Neural cell (in vitro differentiated cells): Measurements from ENCODE around the gene ARHGAP4. TPM values are rescaled to one million over a fixed set of nuclear protein-coding genes. Genes with fewer than 3 reads are reported as not detected.
A peak's percentile ranks its signal among the peaks of the same experiment; 100 is the strongest.

Experiments
- H2AFZ ChIP-seq: fragments of 200-600, 300-800 bp; sonication (generic), shearing (Covaris generic); 2 replicates; pipeline ENCODE4 v1.6.0; 2014; ENCODE audit warnings: low read depth, mild to moderate bottlenecking, antibody characterized with exemption, low read length, moderate library complexity
- H3F3A ChIP-seq: fragments of 200-600 bp; shearing (Covaris generic); 2 replicates; pipeline ENCODE4 v1.6.1; 2016; ENCODE audit warnings: mild to moderate bottlenecking, moderate library complexity, mixed read lengths, antibody characterized with exemption, low read length; ENCODE audit not compliant: insufficient read depth, poor library complexity, severe bottlenecking
- H3K27ac ChIP-seq: fragments of 200-600, 300-800 bp; sonication (generic), shearing (Covaris generic); 2 replicates; pipeline ENCODE4 v1.5.1; 2014; ENCODE audit warnings: mild to moderate bottlenecking, low read length, moderate library complexity
- H3K27me3 ChIP-seq: fragments of 300-800, 200-600 bp; sonication (generic), shearing (Covaris generic); 2 replicates; pipeline ENCODE4 v1.6.0; 2014; ENCODE audit warnings: mild to moderate bottlenecking, low read depth, low read length, moderate library complexity; ENCODE audit not compliant: insufficient read depth
- H3K36me3 ChIP-seq: fragments of 300-800, 200-600 bp; sonication (generic), shearing (Covaris generic); 2 replicates; pipeline ENCODE4 v1.5.1; 2014; ENCODE audit warnings: mild to moderate bottlenecking, antibody characterized with exemption, low read length, moderate library complexity; ENCODE audit not compliant: insufficient read depth
- H3K4me2 ChIP-seq: fragments of 300-800, 200-600 bp; sonication (generic), shearing (Covaris generic); 2 replicates; pipeline ENCODE4 v1.6.0; 2014; ENCODE audit warnings: mild to moderate bottlenecking, low read length
- H3K4me3 ChIP-seq: fragments of 300-800, 200-600 bp; sonication (generic), shearing (Covaris generic); 2 replicates; pipeline ENCODE4 v1.5.1; 2014; ENCODE audit warnings: mild to moderate bottlenecking, low read length, moderate library complexity
- H3K79me2 ChIP-seq: fragments of 200-600 bp; shearing (Covaris generic); replicated peaks from 2 replicates; pipeline ENCODE4 v1.6.0; 2014; ENCODE audit warnings: mild to moderate bottlenecking, low read length, moderate library complexity; ENCODE audit not compliant: insufficient read depth
- H3K9ac ChIP-seq: fragments of 300-800, 200-600 bp; sonication (generic), shearing (Covaris generic); 2 replicates; pipeline ENCODE4 v1.6.1; 2016; ENCODE audit warnings: mild to moderate bottlenecking, low read length, mixed read lengths
- H3K9me2 ChIP-seq: fragments of 200-600 bp; shearing (Covaris generic); 2 replicates; pipeline ENCODE4 v1.6.1; 2016; ENCODE audit warnings: mild to moderate bottlenecking, low read length, mixed read lengths; ENCODE audit not compliant: insufficient read depth
- H3K9me3 ChIP-seq: fragments of 200-600, 300-800 bp; sonication (generic), shearing (Covaris generic); 2 replicates; pipeline ENCODE4 v1.6.1; 2016; ENCODE audit warnings: mild to moderate bottlenecking, mixed run types, low read length, moderate library complexity, mixed read lengths
- H4K20me1 ChIP-seq: fragments of 200-600 bp; shearing (Covaris generic); 2 replicates; pipeline ENCODE4 v1.6.1; 2016; ENCODE audit warnings: mild to moderate bottlenecking, mixed run types; ENCODE audit not compliant: insufficient read depth
- CTCF ChIP-seq: fragments of 450-650 bp; IDR thresholded peaks from 2 replicates; pipeline ENCODE4 v1.5.1; 2014; ENCODE audit warnings: antibody characterized with exemption, mild to moderate bottlenecking, moderate library complexity; ENCODE audit not compliant: poor library complexity, severe bottlenecking
- EP300 ChIP-seq: fragments of 450-650 bp; conservative IDR thresholded peaks from 2 replicates; pipeline ENCODE4 v1.6.1; 2014; ENCODE audit warnings: antibody characterized with exemption, mild to moderate bottlenecking, moderate library complexity; ENCODE audit not compliant: poor library complexity, severe bottlenecking
- EZH2 ChIP-seq: fragments of 200-600, 300-800 bp; shearing (Covaris generic), sonication (generic); IDR thresholded peaks from 2 replicates; pipeline ENCODE4 v1.6.1; 2014; ENCODE audit warnings: antibody characterized with exemption, low read length, borderline replicate concordance, mild to moderate bottlenecking; ENCODE audit not compliant: insufficient read depth, poor library complexity, severe bottlenecking
- MXI1 ChIP-seq: fragments of 450-650 bp; conservative IDR thresholded peaks from 2 replicates; pipeline ENCODE4 v1.6.1; 2014; ENCODE audit warnings: antibody characterized with exemption, mild to moderate bottlenecking; ENCODE audit not compliant: poor library complexity, severe bottlenecking
- POLR2AphosphoS5 ChIP-seq: IDR thresholded peaks from 2 replicates; pipeline ENCODE4 v1.6.1; 2012
- RAD21 ChIP-seq: fragments of 450-650 bp; conservative IDR thresholded peaks from 2 replicates; pipeline ENCODE4 v1.6.1; 2014; ENCODE audit warnings: antibody characterized with exemption, mild to moderate bottlenecking, moderate library complexity
- REST ChIP-seq: IDR thresholded peaks from 2 replicates; pipeline ENCODE4 v1.6.1; 2012; ENCODE audit warnings: borderline replicate concordance
- SMC3 ChIP-seq: fragments of 450-650 bp; conservative IDR thresholded peaks from 2 replicates; pipeline ENCODE4 v1.6.1; 2014; ENCODE audit warnings: antibody characterized with exemption, mild to moderate bottlenecking, moderate library complexity; ENCODE audit not compliant: poor library complexity
- TAF1 ChIP-seq: IDR thresholded peaks from 2 replicates; pipeline ENCODE4 v1.6.1; 2012; ENCODE audit warnings: low read depth
- polyA plus RNA-seq: library from polyadenylated mRNA; depleted of rRNA; stranded (reverse); fragments of >200 nt; gene quantifications from 2 replicates; pipeline ENCODE4 v1.2.3, GENCODE V29; 2014

Gene ARHGAP4
- polyA plus RNA-seq, 1 donor from 2014 or later: 11.2 TPM

GRCh38 chrX:153935326-153935851 is 9.3 kb upstream of the ARHGAP4 start:
- Histone ChIP-seq H2AFZ (no peak overlapping the region), H3K4me2 (no peak overlapping the region), H3K27me3 (no peaks in the 10 kb centered on the region)

GRCh38 chrX:153934762-153935325 is 8.8 kb upstream of the ARHGAP4 start, which contains the start of gene NAA10:
NAA10 (minus strand) TSS chrX:153935037; CDS start chrX:153934904, 133 bp downstream.
- H3K79me2 ChIP-seq: no peaks in the 10 kb centered on the region
- no peaks in the 10 kb centered on the region for H4K20me1 ChIP-seq
- H3K27me3 ChIP-seq: no peaks in the 10 kb centered on the region
- no peaks in the 10 kb centered on the region for H3F3A ChIP-seq
- H2AFZ ChIP-seq: no peak within 1 kb of the TSS
- peak within 1 kb of the TSS; percentile 48 for H3K4me2 ChIP-seq
- peak within 1 kb of the TSS; percentile 73 for H3K4me3 ChIP-seq
- peak within 1 kb of the TSS; percentile 37 for H3K27ac ChIP-seq
- H3K9me2 ChIP-seq: no peaks in the 10 kb centered on the region
- no peaks in the 10 kb centered on the region for H3K36me3 ChIP-seq
- peak within 1 kb of the TSS; percentile 70 for H3K9ac ChIP-seq
- H3K9me3 ChIP-seq: no peaks in the 10 kb centered on the region
- peak; percentile 33 for TF ChIP-seq POLR2AphosphoS5
- TF ChIP-seq MXI1: peak; percentile 73
- TF ChIP-seq SMC3: peak; percentile 31
- TF ChIP-seq EZH2: no peak

More at GRCh38 chrX:153935326-153935851, 9.3 kb upstream of the ARHGAP4 start:
- no peak for TF ChIP-seq MXI1
- no peaks in the 10 kb centered on the region for H3K79me2 ChIP-seq
- no peaks in the 10 kb centered on the region for H3K9me3 ChIP-seq
- H3K4me3 ChIP-seq: peak overlapping the region; percentile 62
- no peaks in the 10 kb centered on the region for H4K20me1 ChIP-seq
- no peaks in the 10 kb centered on the region for H3K36me3 ChIP-seq
- no peaks in the 10 kb centered on the region for H3K9me2 ChIP-seq
- H3F3A ChIP-seq: no peaks in the 10 kb centered on the region
- H3K27ac ChIP-seq: peak overlapping the region; percentile 34
- peak overlapping the region; percentile 54 for H3K9ac ChIP-seq

GRCh38 chrX:153934148-153934761 is 8.2 kb upstream of the ARHGAP4 start:
- Histone ChIP-seq H2AFZ (no peak overlapping the region), H3K4me3 (peak overlapping the region; percentile 73), H3K36me3 (no peaks in the 10 kb centered on the region), H3K9me2 (no peaks in the 10 kb centered on the region), H3F3A (no peaks in the 10 kb centered on the region), H3K9me3 (no peaks in the 10 kb centered on the region), H3K27me3 (no peaks in the 10 kb centered on the region), H3K4me2 (peak overlapping the region; percentile 48), H3K79me2 (no peaks in the 10 kb centered on the region), H4K20me1 (no peaks in the 10 kb centered on the region), H3K9ac (peak overlapping the region; percentile 70), H3K27ac (peak overlapping the region; percentile 37)
- TF ChIP-seq RAD21: peak; percentile 15
- TF ChIP-seq SMC3: no peak

- no peak for TF ChIP-seq CTCF
- no peak for TF ChIP-seq TAF1
- TF ChIP-seq EZH2: no peak
- no peak for TF ChIP-seq REST
- no peak for TF ChIP-seq EP300
- TF ChIP-seq MXI1: no peak
- no peak for TF ChIP-seq POLR2AphosphoS5
- TF ChIP-seq RAD21: no peak
- TF ChIP-seq SMC3: no peak
- Histone ChIP-seq H3K79me2 (no peaks in the 10 kb centered on the region), H3K4me2 (no peak overlapping the region), H3K9me2 (no peaks in the 10 kb centered on the region), H4K20me1 (no peaks in the 10 kb centered on the region), H3K9ac (peak overlapping the region; percentile 70), H3K27ac (no peak overlapping the region), H3K9me3 (no peaks in the 10 kb centered on the region), H3F3A (no peaks in the 10 kb centered on the region), H2AFZ (no peak overlapping the region), H3K27me3 (no peaks in the 10 kb centered on the region), H3K36me3 (no peaks in the 10 kb centered on the region), H3K4me3 (peak overlapping the region; percentile 73)
Measured at GRCh38 chrX:153933748-153934147, 7.7 kb upstream of the ARHGAP4 start.
